ENCODE data around the gene DHTKD1. TPM values are rescaled to one million over a fixed set of nuclear protein-coding genes. Genes with fewer than 3 reads are reported as not detected.

Gene DHTKD1
- total RNA-seq, 1 experiment from 2014 or later = 8.1 TPM

GRCh38 chr10:12130237-12130872, 61.6 kb downstream of the DHTKD1 start:
- ChIA-PET POLR2A (ENCODE audit: unreplicated experiment) (no interaction called here), CTCF (interaction anchor here (0.6 kb wide), 2 partner anchors 10 to 58 kb away, joined by 4 to 6 read pairs; no protein-coding TSS in a partner anchor)
- DNase-seq (peak; percentile 49), ATAC-seq (peak; percentile 63)
- H3K4me2 ChIP-seq (ENCODE audit: low read length) = peak overlapping the region; percentile 89
- H3K4me1 ChIP-seq (ENCODE audit: insufficient read depth, low read length) = no peaks in the 10 kb centered on the region
- H3K9me3 ChIP-seq (ENCODE audit: low read length) = no peaks in the 10 kb centered on the region
- intact Hi-C loops (cut with micrococcal nuclease) = no loop called here
- TF ChIP-seq EZH2phosphoT487 (IDR thresholded peaks at IDR 0.05; ENCODE audit: borderline replicate concordance, low read length) (no peak), EZH2 (IDR thresholded peaks at IDR 0.05; ENCODE audit: low read length, unreplicated experiment) (no peak)
- TF ChIP-seq, protein P1, sequence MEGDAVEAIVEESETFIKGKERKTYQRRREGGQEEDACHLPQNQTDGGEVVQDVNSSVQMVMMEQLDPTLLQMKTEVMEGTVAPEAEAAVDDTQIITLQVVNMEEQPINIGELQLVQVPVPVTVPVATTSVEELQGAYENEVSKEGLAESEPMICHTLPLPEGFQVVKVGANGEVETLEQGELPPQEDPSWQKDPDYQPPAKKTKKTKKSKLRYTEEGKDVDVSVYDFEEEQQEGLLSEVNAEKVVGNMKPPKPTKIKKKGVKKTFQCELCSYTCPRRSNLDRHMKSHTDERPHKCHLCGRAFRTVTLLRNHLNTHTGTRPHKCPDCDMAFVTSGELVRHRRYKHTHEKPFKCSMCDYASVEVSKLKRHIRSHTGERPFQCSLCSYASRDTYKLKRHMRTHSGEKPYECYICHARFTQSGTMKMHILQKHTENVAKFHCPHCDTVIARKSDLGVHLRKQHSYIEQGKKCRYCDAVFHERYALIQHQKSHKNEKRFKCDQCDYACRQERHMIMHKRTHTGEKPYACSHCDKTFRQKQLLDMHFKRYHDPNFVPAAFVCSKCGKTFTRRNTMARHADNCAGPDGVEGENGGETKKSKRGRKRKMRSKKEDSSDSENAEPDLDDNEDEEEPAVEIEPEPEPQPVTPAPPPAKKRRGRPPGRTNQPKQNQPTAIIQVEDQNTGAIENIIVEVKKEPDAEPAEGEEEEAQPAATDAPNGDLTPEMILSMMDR (conservative IDR thresholded peaks at IDR 0.05; ENCODE audit: low read depth, low read length) = peak; percentile 55
- H3K4me3 ChIP-seq (ENCODE audit: low read length) = peak overlapping the region; percentile 79
- H2AFZ ChIP-seq (ENCODE audit: low read length) = peak overlapping the region; percentile 85
- no peak overlapping the region for H3K27ac ChIP-seq (ENCODE audit: low read length)
- no peaks in the 10 kb centered on the region for H3K9me2 ChIP-seq (replicated peaks; ENCODE audit: low read length)
- H3F3A ChIP-seq (ENCODE audit: low read length, unreplicated experiment) = no peaks in the 10 kb centered on the region
- H3K9ac ChIP-seq (ENCODE audit: low read length) = peak overlapping the region; percentile 64
- TSS peak; percentile 60 for BruUV-seq (replicated peaks)
- H3K27me3 ChIP-seq (ENCODE audit: low read length) = no peaks in the 10 kb centered on the region
- no peaks in the 10 kb centered on the region for H4K20me1 ChIP-seq (ENCODE audit: low read length)
- H3K79me2 ChIP-seq (ENCODE audit: low read length) = peaks cover 10% of the 10 kb centered on the region; the same call in 1 of the 2 replicates
- H3K36me3 ChIP-seq (ENCODE audit: low read depth, low read length) = no peaks in the 10 kb centered on the region

- CTCF ChIA-PET = no interaction called here
- no TSS peak for BruUV-seq (replicated peaks)
Measured at GRCh38 chr10:12135631-12136030, 66.9 kb downstream of the DHTKD1 start.

More at GRCh38 chr10:12135631-12136030, 66.9 kb downstream of the DHTKD1 start:
- Histone ChIP-seq H3K9me3 (ENCODE audit: low read length) (no peaks in the 10 kb centered on the region), H3K4me2 (ENCODE audit: low read length) (no peak overlapping the region), H3K36me3 (ENCODE audit: low read depth, low read length) (no peaks in the 10 kb centered on the region), H4K20me1 (ENCODE audit: low read length) (no peaks in the 10 kb centered on the region), H3K79me2 (ENCODE audit: low read length) (peaks cover 7% of the 10 kb centered on the region; the same call in 1 of the 2 replicates), H3K27ac (ENCODE audit: low read length) (no peak overlapping the region), H3F3A (ENCODE audit: low read length, unreplicated experiment) (no peaks in the 10 kb centered on the region), H3K27me3 (ENCODE audit: low read length) (no peaks in the 10 kb centered on the region), H3K4me1 (ENCODE audit: insufficient read depth, low read length) (no peaks in the 10 kb centered on the region), H2AFZ (ENCODE audit: low read length) (no peak overlapping the region), H3K9me2 (replicated peaks; ENCODE audit: low read length) (no peaks in the 10 kb centered on the region), H3K4me3 (ENCODE audit: low read length) (no peak overlapping the region), H3K9ac (ENCODE audit: low read length) (no peak overlapping the region)
- intact Hi-C loops (cut with micrococcal nuclease) = no loop called here
- DNase-seq (no peak), ATAC-seq (no peak)
- TF ChIP-seq, protein P1 (conservative IDR thresholded peaks at IDR 0.05; ENCODE audit: low read depth, low read length) = no peak
- no peak for TF ChIP-seq EZH2phosphoT487 (IDR thresholded peaks at IDR 0.05; ENCODE audit: borderline replicate concordance, low read length)
- TF ChIP-seq EZH2 (IDR thresholded peaks at IDR 0.05; ENCODE audit: low read length, unreplicated experiment) = no peak
- POLR2A ChIA-PET (ENCODE audit: unreplicated experiment) = no interaction called here
